ENCODE measurements around the gene SEMA3A.

GRCh38 chr7:84162584-84162983 lies 32.0 kb downstream of the SEMA3A start:
- TF ChIP-seq CTCF (conservative IDR thresholded peaks at IDR 0.05; ENCODE audit: low read length), result no peak
- no peak for TF ChIP-seq EZH2phosphoT487 (IDR thresholded peaks at IDR 0.05; ENCODE audit: borderline replicate concordance, low read depth, low read length)

Data from OCI-LY7 (cell line).